Cardiac fibroblast (primary cell): Measurements from ENCODE around the gene PLA2G2C.

Experiments
- DNase-seq, 2 donors: peaks; one replicate each; pipeline versions ENCODE4 v3.0.0 to v3.0.0-alpha.2; 2010; ENCODE audit warnings: low read depth in 2 of 2
- H3K4me3 ChIP-seq, 2 donors: replicated peaks in 1 of 2; 1 replicate in 1 of 2; 2 replicates in 1 of 2; pipeline ENCODE4 v1.5.1; 2011; ENCODE audit warnings: low read depth in 2 of 2, low read length in 2 of 2, mild to moderate bottlenecking in 2 of 2, moderate library complexity in 1 of 2
- CTCF ChIP-seq: IDR thresholded peaks from one replicate; pipeline ENCODE4 v1.5.1; 2011; ENCODE audit warnings: low read depth, mild to moderate bottlenecking, low read length, inconsistent platforms

PLA2G2C gene

GRCh38 chr1:20184997-20185833 lies 1.1 kb downstream of the PLA2G2C start:
- no peak overlapping the region for H3K4me3 ChIP-seq
- no peak for DNase-seq
- no peak for TF ChIP-seq CTCF

- H3K4me3 ChIP-seq: no peak overlapping the region
- DNase-seq: no peak
- TF ChIP-seq CTCF: no peak
Observed at GRCh38 chr1:20184481-20184900, 1.8 kb downstream of the PLA2G2C start.

GRCh38 chr1:20183616-20184271 lies 2.6 kb downstream of the PLA2G2C start:
- no peak for DNase-seq
- TF ChIP-seq CTCF: no peak
- no peak overlapping the region for H3K4me3 ChIP-seq

GRCh38 chr1:20183035-20183434 lies 3.3 kb downstream of the PLA2G2C start:
- TF ChIP-seq CTCF: no peak
- no peak for DNase-seq
- no peak overlapping the region for H3K4me3 ChIP-seq

GRCh38 chr1:20182415-20182814 lies 3.9 kb downstream of the PLA2G2C start:
- TF ChIP-seq CTCF: no peak
- no peak for DNase-seq
- H3K4me3 ChIP-seq: no peak overlapping the region

GRCh38 chr1:20180844-20181207 lies 5.5 kb downstream of the PLA2G2C start:
- no peak overlapping the region for H3K4me3 ChIP-seq
- no peak for TF ChIP-seq CTCF
- no peak for DNase-seq
